Testis (tissue), 2 donors: ENCODE measurements around the gene ACAD9.

Experiments used
- POLR2A ChIP-seq: fragments of 450-650 bp; IDR thresholded peaks from one replicate; pipeline ENCODE4 v1.6.1; 2017; ENCODE audit warnings: antibody characterized with exemption, mild to moderate bottlenecking, moderate library complexity
- TF ChIP-seq, protein P1 (sequence below), 3 experiments: fragments of 450-650 bp in 2 of 3; fragments of 200-600 bp in 1 of 3; sonication (generic) in 1 of 3; IDR thresholded peaks; one replicate each; pipeline ENCODE4 v1.5.1; 2016 to 2019; ENCODE audit warnings: antibody characterized with exemption in 3 of 3, mild to moderate bottlenecking in 2 of 3, moderate library complexity in 1 of 3

DNA sequence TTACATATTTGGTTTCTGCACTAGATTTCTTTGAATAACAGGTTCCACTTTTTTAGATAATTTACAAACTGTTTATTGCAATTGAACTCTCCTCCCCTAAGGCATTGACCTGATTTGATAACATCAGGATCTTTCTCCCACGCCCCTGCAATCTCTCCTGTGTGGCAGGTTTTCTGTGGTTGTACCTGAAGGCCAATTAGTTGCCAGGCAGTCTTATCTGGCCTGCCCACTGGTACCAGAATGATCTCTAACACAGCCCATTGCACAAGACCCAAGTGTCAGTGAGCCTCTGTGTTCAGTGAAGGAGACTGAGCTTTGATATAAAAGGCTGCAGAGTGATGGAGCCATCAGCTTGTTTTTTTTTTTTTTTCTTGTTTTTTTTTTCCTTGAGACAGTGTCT is 3.3 kb downstream of the ACAD9 start:
- no peak for TF ChIP-seq POLR2A
- TF ChIP-seq, protein P1, sequence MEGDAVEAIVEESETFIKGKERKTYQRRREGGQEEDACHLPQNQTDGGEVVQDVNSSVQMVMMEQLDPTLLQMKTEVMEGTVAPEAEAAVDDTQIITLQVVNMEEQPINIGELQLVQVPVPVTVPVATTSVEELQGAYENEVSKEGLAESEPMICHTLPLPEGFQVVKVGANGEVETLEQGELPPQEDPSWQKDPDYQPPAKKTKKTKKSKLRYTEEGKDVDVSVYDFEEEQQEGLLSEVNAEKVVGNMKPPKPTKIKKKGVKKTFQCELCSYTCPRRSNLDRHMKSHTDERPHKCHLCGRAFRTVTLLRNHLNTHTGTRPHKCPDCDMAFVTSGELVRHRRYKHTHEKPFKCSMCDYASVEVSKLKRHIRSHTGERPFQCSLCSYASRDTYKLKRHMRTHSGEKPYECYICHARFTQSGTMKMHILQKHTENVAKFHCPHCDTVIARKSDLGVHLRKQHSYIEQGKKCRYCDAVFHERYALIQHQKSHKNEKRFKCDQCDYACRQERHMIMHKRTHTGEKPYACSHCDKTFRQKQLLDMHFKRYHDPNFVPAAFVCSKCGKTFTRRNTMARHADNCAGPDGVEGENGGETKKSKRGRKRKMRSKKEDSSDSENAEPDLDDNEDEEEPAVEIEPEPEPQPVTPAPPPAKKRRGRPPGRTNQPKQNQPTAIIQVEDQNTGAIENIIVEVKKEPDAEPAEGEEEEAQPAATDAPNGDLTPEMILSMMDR (IDR thresholded peaks at IDR 0.05): no peak
